ENCODE results near the gene NEDD8. TPM values are rescaled to one million over a fixed set of nuclear protein-coding genes. Genes with fewer than 3 reads are reported as not detected.
"Not testable (repeated sequence)": the region's sequence is repeated elsewhere in the genome, so short reads cannot be mapped to it uniquely, and the experiment has no call there.

Gene NEDD8
- total and polyA plus RNA-seq, 2 experiments from 2014 or later = 264 to 492 TPM

GRCh38 chr14:24219521-24219920 lies 12.6 kb downstream of the NEDD8 start:
- Histone ChIP-seq H3K27me3 (no peaks in the 10 kb centered on the region), H3K4me1 (ENCODE audit: low read depth) (no peaks in the 10 kb centered on the region), H3K27ac (no peak overlapping the region), H3K4me3 (no peak overlapping the region), H3K36me3 (no peaks in the 10 kb centered on the region), H3K9me3 (ENCODE audit: low read depth) (no peaks in the 10 kb centered on the region)
- no peak for TF ChIP-seq CTCF (IDR thresholded peaks at IDR 0.05; ENCODE audit: low read depth, low read length)
- no peak for DNase-seq (ENCODE audit: low read depth in 1 of 2, low spot score in 1 of 2)

GRCh38 chr14:24219080-24219479 lies 13.1 kb downstream of the NEDD8 start:
- Histone ChIP-seq H3K4me3 (no peak overlapping the region), H3K9me3 (ENCODE audit: low read depth) (no peaks in the 10 kb centered on the region), H3K36me3 (no peaks in the 10 kb centered on the region), H3K27ac (no peak overlapping the region), H3K4me1 (ENCODE audit: low read depth) (no peaks in the 10 kb centered on the region), H3K27me3 (no peaks in the 10 kb centered on the region)
- TF ChIP-seq CTCF (IDR thresholded peaks at IDR 0.05; ENCODE audit: low read depth, low read length) = no peak
- DNase-seq (ENCODE audit: low read depth in 1 of 2, low spot score in 1 of 2) = no peak

GRCh38 chr14:24216876-24217275 lies 15.3 kb downstream of the NEDD8 start:
- not testable (repeated sequence) for H3K9me3 ChIP-seq (ENCODE audit: low read depth); H3K27me3 ChIP-seq; H3K4me3 ChIP-seq; H3K27ac ChIP-seq; H3K4me1 ChIP-seq (ENCODE audit: low read depth); H3K36me3 ChIP-seq; DNase-seq (ENCODE audit: low read depth in 1 of 2, low spot score in 1 of 2)

- DNase-seq (ENCODE audit: low read depth in 1 of 2, low spot score in 1 of 2) = no peak
- no peak overlapping the region for H3K4me3 ChIP-seq
- no peaks in the 10 kb centered on the region for H3K27me3 ChIP-seq
- no peaks in the 10 kb centered on the region for H3K4me1 ChIP-seq (ENCODE audit: low read depth)
- TF ChIP-seq CTCF (IDR thresholded peaks at IDR 0.05; ENCODE audit: low read depth, low read length) = no peak
- H3K36me3 ChIP-seq = no peaks in the 10 kb centered on the region
- H3K27ac ChIP-seq = no peak overlapping the region
- no peaks in the 10 kb centered on the region for H3K9me3 ChIP-seq (ENCODE audit: low read depth)
These were observed 15.8 kb downstream of the NEDD8 start for GRCh38 chr14:24216345-24216699.

GRCh38 chr14:24215495-24216344 lies 16.4 kb downstream of the NEDD8 start, which contains the start of gene MDP1:
Gene MDP1 (minus strand): TSS chr14:24216066. CDS start chr14:24215955, 111 bp downstream.
- H3K4me1 ChIP-seq (ENCODE audit: low read depth) = no peaks in the 10 kb centered on the region
- peak within 1 kb of the TSS; percentile 84 for H3K4me3 ChIP-seq
- peak; percentile 57 for TF ChIP-seq CTCF (IDR thresholded peaks at IDR 0.05; ENCODE audit: low read depth, low read length)
- H3K27ac ChIP-seq = peak within 1 kb of the TSS; percentile 75
- H3K27me3 ChIP-seq = no peaks in the 10 kb centered on the region
- no peaks in the 10 kb centered on the region for H3K9me3 ChIP-seq (ENCODE audit: low read depth)
- H3K36me3 ChIP-seq = peaks cover under 1% of the 10 kb centered on the region
- DNase-seq (ENCODE audit: low read depth in 1 of 2, low spot score in 1 of 2) = peak; percentile 88 to 89

GRCh38 chr14:24213866-24214662 lies 18.1 kb downstream of the NEDD8 start:
- Histone ChIP-seq H3K4me3 (no peak overlapping the region), H3K27ac (peak overlapping the region; percentile 76), H3K9me3 (ENCODE audit: low read depth) (no peaks in the 10 kb centered on the region), H3K4me1 (ENCODE audit: low read depth) (no peaks in the 10 kb centered on the region), H3K27me3 (no peaks in the 10 kb centered on the region), H3K36me3 (peaks cover 8% of the 10 kb centered on the region)
- TF ChIP-seq CTCF (IDR thresholded peaks at IDR 0.05; ENCODE audit: low read depth, low read length) = no peak
- no peak for DNase-seq (ENCODE audit: low read depth in 1 of 2, low spot score in 1 of 2)
